ACC112 (cell line): ENCODE measurements around the gene TRRAP.
A peak's percentile ranks its signal among the peaks of the same experiment; 100 is the strongest.
"Not testable (repeated sequence)": the region's sequence is repeated elsewhere in the genome, so short reads cannot be mapped to it uniquely, and the experiment has no call there.

ENCODE experiments used
- H2AFZ ChIP-seq: fragments of 200-600 bp; sonication (generic); one replicate; pipeline ENCODE4 v1.6.0; 2017; ENCODE audit warnings: antibody characterized with exemption, low read length; ENCODE audit not compliant: unreplicated experiment
- H3K27ac ChIP-seq: fragments of 200-600 bp; sonication (generic); 2 replicates; pipeline ENCODE4 v1.5.1; 2014; ENCODE audit warnings: low read depth, mild to moderate bottlenecking, antibody characterized with exemption, low read length, moderate library complexity
- H3K27me3 ChIP-seq: fragments of 200-600 bp; sonication (generic); 2 replicates; pipeline ENCODE4 v1.6.1; 2014; ENCODE audit warnings: mild to moderate bottlenecking, antibody characterized with exemption, low read length, moderate library complexity, mixed read lengths; ENCODE audit not compliant: insufficient read depth
- H3K36me3 ChIP-seq: fragments of 200-600 bp; sonication (generic); 2 replicates; pipeline ENCODE4 v1.6.1; 2016; ENCODE audit warnings: mild to moderate bottlenecking, antibody characterized with exemption, low read length, moderate library complexity, mixed read lengths; ENCODE audit not compliant: insufficient read depth
- H3K4me1 ChIP-seq: fragments of 200-600 bp; sonication (generic); one replicate; pipeline ENCODE4 v1.6.1; 2016; ENCODE audit warnings: low read length, mixed read lengths; ENCODE audit not compliant: insufficient read depth, unreplicated experiment, control insufficient read depth
- H3K4me3 ChIP-seq: fragments of 200-600 bp; sonication (generic); 2 replicates; pipeline ENCODE4 v1.5.1; 2014; ENCODE audit warnings: mild to moderate bottlenecking, low read depth, low read length
- H3K79me2 ChIP-seq: fragments of 200-600 bp; sonication (generic); one replicate; pipeline ENCODE4 v1.6.0; 2016; ENCODE audit warnings: low read length; ENCODE audit not compliant: control insufficient read depth, unreplicated experiment, insufficient read depth

TRRAP gene

GRCh38 chr7:98841179-98841997, 36.9 kb upstream of the TRRAP start:
- H3K27ac ChIP-seq = peak overlapping the region; percentile 75
- peaks cover 12% of the 10 kb centered on the region for H3K4me1 ChIP-seq
- no peaks in the 10 kb centered on the region for H3K79me2 ChIP-seq
- no peaks in the 10 kb centered on the region for H3K27me3 ChIP-seq
- H2AFZ ChIP-seq = no peak overlapping the region
- no peaks in the 10 kb centered on the region for H3K36me3 ChIP-seq
- peak overlapping the region; percentile 37 for H3K4me3 ChIP-seq

- not testable (repeated sequence) for H3K27me3 ChIP-seq, H2AFZ ChIP-seq, H3K36me3 ChIP-seq, H3K27ac ChIP-seq, H3K4me3 ChIP-seq, H3K79me2 ChIP-seq
- H3K4me1 ChIP-seq = peaks cover 12% of the 10 kb centered on the region
Measured at GRCh38 chr7:98842552-98842951, 35.8 kb upstream of the TRRAP start.

DNA sequence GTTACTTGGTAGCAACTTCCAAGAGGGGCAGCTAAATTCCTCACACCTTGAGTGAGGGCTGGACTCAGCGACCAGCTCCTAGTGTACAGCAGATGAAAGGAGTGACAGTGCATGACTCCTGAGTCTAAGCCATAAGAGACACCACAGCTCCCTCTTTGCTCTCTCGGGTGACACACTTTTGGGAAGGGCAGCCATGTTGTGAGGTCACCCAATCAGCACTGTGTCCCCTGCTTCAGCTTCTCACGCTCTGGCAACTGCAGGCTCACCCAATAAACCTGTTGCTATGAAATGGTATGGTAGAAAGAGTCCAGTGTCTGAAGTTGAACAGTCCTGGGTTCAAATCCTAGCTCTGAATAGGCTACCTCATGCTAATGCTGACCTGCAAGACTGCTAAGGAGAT, 29.4 kb upstream of the TRRAP start:
- Histone ChIP-seq H2AFZ (no peak overlapping the region), H3K4me1 (peaks cover 5% of the 10 kb centered on the region), H3K79me2 (no peaks in the 10 kb centered on the region), H3K27ac (no peak overlapping the region), H3K27me3 (no peaks in the 10 kb centered on the region), H3K4me3 (no peak overlapping the region), H3K36me3 (no peaks in the 10 kb centered on the region)

- no peaks in the 10 kb centered on the region for H3K36me3 ChIP-seq
- H3K27ac ChIP-seq = no peak overlapping the region
- H3K27me3 ChIP-seq = no peaks in the 10 kb centered on the region
- H3K79me2 ChIP-seq = no peaks in the 10 kb centered on the region
- H3K4me1 ChIP-seq = peaks cover 12% of the 10 kb centered on the region
- H2AFZ ChIP-seq = no peak overlapping the region
- no peak overlapping the region for H3K4me3 ChIP-seq
Measured at GRCh38 chr7:98852826-98853225, 25.5 kb upstream of the TRRAP start.

- Histone ChIP-seq H3K36me3 (no peaks in the 10 kb centered on the region), H3K27ac (no peak overlapping the region), H3K4me1 (peaks cover 12% of the 10 kb centered on the region), H2AFZ (no peak overlapping the region), H3K27me3 (0 out of 2 replicates have a peak, but pooled peaks cover 3% of the 10 kb centered on the region), H3K79me2 (no peaks in the 10 kb centered on the region), H3K4me3 (no peak overlapping the region)
Measured at GRCh38 chr7:98855610-98856422, 22.5 kb upstream of the TRRAP start.

- Histone ChIP-seq H3K79me2 (no peaks in the 10 kb centered on the region), H2AFZ (no peak overlapping the region), H3K36me3 (no peaks in the 10 kb centered on the region), H3K4me1 (peaks cover 5% of the 10 kb centered on the region), H3K4me3 (no peak overlapping the region), H3K27me3 (peaks cover 3% of the 10 kb centered on the region; the same call in 1 of the 2 replicates), H3K27ac (no peak overlapping the region)
Measured at GRCh38 chr7:98860071-98860470, 18.3 kb upstream of the TRRAP start.

DNA sequence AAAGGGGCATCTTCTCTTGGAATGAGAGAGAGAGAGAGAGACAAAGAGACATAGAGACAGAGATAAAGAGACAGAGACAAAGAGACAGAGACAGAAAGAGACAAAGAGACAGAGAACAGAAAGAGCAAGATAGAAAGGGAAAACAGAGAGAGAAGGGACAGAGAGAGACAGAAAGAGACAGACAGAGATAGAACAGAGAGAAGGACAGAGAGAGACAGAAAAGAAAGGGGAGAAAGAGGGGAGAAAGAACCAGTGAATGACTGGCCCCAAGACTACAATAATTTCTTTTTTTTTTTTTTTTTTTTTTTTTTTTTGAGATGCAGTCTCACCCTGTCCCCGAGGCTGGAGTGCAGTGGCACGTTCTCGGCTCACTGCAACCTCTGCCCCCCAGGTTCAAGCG, 16.1 kb upstream of the TRRAP start:
- no peak overlapping the region for H2AFZ ChIP-seq
- no peak overlapping the region for H3K27ac ChIP-seq
- H3K4me3 ChIP-seq = no peak overlapping the region
- H3K36me3 ChIP-seq = no peaks in the 10 kb centered on the region
- no peaks in the 10 kb centered on the region for H3K79me2 ChIP-seq
- peaks cover 11% of the 10 kb centered on the region for H3K4me1 ChIP-seq
- peaks cover 3% of the 10 kb centered on the region; the same call in 1 of the 2 replicates for H3K27me3 ChIP-seq

- no peak overlapping the region for H3K4me3 ChIP-seq
- no peak overlapping the region for H3K27ac ChIP-seq
- peaks cover 11% of the 10 kb centered on the region for H3K4me1 ChIP-seq
- no peaks in the 10 kb centered on the region for H3K36me3 ChIP-seq
- H3K27me3 ChIP-seq = peaks cover 7% of the 10 kb centered on the region; the same call in 1 of the 2 replicates
- no peak overlapping the region for H2AFZ ChIP-seq
- no peaks in the 10 kb centered on the region for H3K79me2 ChIP-seq
Measured at GRCh38 chr7:98862716-98863420, 15.5 kb upstream of the TRRAP start.

DNA sequence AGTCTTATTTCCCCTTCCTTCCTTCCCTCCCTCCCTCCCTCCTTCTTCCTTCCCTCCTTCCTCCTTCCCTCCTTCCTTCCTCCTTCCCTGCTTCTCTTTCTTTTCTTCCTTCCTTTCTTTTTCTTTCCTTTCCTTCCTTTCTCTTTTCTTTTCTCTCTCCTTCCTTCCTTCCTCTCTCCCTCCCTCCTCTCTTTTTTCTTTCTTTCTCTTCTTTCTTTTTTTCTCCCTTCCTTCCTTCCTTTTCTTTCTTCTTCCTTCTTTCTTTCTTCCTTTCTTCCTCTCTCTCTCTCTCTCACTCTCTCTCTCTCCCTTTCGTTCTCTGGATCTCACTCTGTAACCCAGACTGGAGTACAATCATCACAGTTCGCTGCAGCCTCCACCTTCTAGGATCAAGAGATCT, 14.7 kb upstream of the TRRAP start:
- no peaks in the 10 kb centered on the region for H3K79me2 ChIP-seq
- H3K36me3 ChIP-seq = no peaks in the 10 kb centered on the region
- H2AFZ ChIP-seq = no peak overlapping the region
- H3K4me1 ChIP-seq = peaks cover 11% of the 10 kb centered on the region
- no peak overlapping the region for H3K27ac ChIP-seq
- H3K4me3 ChIP-seq = no peak overlapping the region
- H3K27me3 ChIP-seq = peaks cover 11% of the 10 kb centered on the region; the same call in 1 of the 2 replicates

- H3K79me2 ChIP-seq = no peaks in the 10 kb centered on the region
- no peak overlapping the region for H3K27ac ChIP-seq
- H3K36me3 ChIP-seq = no peaks in the 10 kb centered on the region
- H3K4me3 ChIP-seq = no peak overlapping the region
- no peak overlapping the region for H2AFZ ChIP-seq
- peaks cover 11% of the 10 kb centered on the region for H3K4me1 ChIP-seq
- peaks cover 22% of the 10 kb centered on the region for H3K27me3 ChIP-seq
Measured at GRCh38 chr7:98864731-98865453, 13.4 kb upstream of the TRRAP start.
